Medulla oblongata (tissue), 1 donor: ENCODE data around the gene DLGAP5.

Source experiments
- DNase-seq: peaks from one replicate; pipeline ENCODE4 v3.0.0-alpha.2; 2015; ENCODE audit errors: extremely low spot score

DLGAP5 gene

GRCh38 chr14:55191203-55192053 lies at the start of gene DLGAP5:
DLGAP5 (minus strand) TSS chr14:55191585; CDS start chr14:55189179, 2,406 bp downstream.
- DNase-seq, result peak; percentile 99

GRCh38 chr14:55240526-55241178 lies 49.3 kb upstream of the DLGAP5 start:
- DNase-seq, result no peak

GRCh38 chr14:55239320-55239719 lies 47.9 kb upstream of the DLGAP5 start:
- no peak for DNase-seq

- peak; percentile 18 for DNase-seq
Measured at GRCh38 chr14:55238019-55238680, 46.8 kb upstream of the DLGAP5 start.

- DNase-seq, result no peak
Measured at GRCh38 chr14:55233591-55233990, 42.2 kb upstream of the DLGAP5 start.

GRCh38 chr14:55228261-55228660 lies 36.9 kb upstream of the DLGAP5 start:
- no peak for DNase-seq

GRCh38 chr14:55223364-55223763 lies 32.0 kb upstream of the DLGAP5 start:
- DNase-seq, result no peak

GRCh38 chr14:55221968-55222367 lies 30.6 kb upstream of the DLGAP5 start:
- no peak for DNase-seq

GRCh38 chr14:55221186-55221585 lies 29.8 kb upstream of the DLGAP5 start:
- DNase-seq, result no peak

- DNase-seq, result no peak
Measured at GRCh38 chr14:55220230-55220629, 28.8 kb upstream of the DLGAP5 start.

- no peak for DNase-seq
Measured at GRCh38 chr14:55212634-55213033, 21.2 kb upstream of the DLGAP5 start.

- DNase-seq, result no peak
Measured at GRCh38 chr14:55207832-55208231, 16.4 kb upstream of the DLGAP5 start.

- DNase-seq, result no peak
Measured at GRCh38 chr14:55206175-55206693, 14.8 kb upstream of the DLGAP5 start.

GRCh38 chr14:55201219-55202101 lies 10.1 kb upstream of the DLGAP5 start:
- no peak for DNase-seq

GRCh38 chr14:55200651-55201050 lies 9.3 kb upstream of the DLGAP5 start:
- DNase-seq, result no peak

- DNase-seq, result no peak
Measured at GRCh38 chr14:55198749-55199148, 7.4 kb upstream of the DLGAP5 start.

GRCh38 chr14:55194656-55195355 lies 3.4 kb upstream of the DLGAP5 start:
- DNase-seq, result no peak

- DNase-seq, result no peak
Measured at GRCh38 chr14:55192054-55192621, 753 bp upstream of the DLGAP5 start.

- no peak for DNase-seq
Measured at GRCh38 chr14:55190906-55191202, 531 bp downstream of the DLGAP5 start.

GRCh38 chr14:55188686-55189295 lies 2.6 kb downstream of the DLGAP5 start:
- no peak for DNase-seq
